Globus pallidus (tissue), 1 donor: ENCODE results near the gene SOX3.

Experiments
- DNase-seq: peaks from one replicate; pipeline ENCODE4 v3.0.0-alpha.2; 2015; ENCODE audit warnings: low spot score

SOX3 gene

GRCh38 chrX:140495739-140496138, 9.1 kb downstream of the SOX3 start:
- no peak for DNase-seq

GRCh38 chrX:140492066-140492994, 12.5 kb downstream of the SOX3 start:
- DNase-seq = no peak

- no peak for DNase-seq
Observed at GRCh38 chrX:140480765-140481164, 24.1 kb downstream of the SOX3 start.

GRCh38 chrX:140477987-140478386, 26.9 kb downstream of the SOX3 start:
- no peak for DNase-seq

- no peak for DNase-seq
Observed at GRCh38 chrX:140475025-140475424, 29.8 kb downstream of the SOX3 start.

- DNase-seq = no peak
Observed at GRCh38 chrX:140467211-140467610, 37.7 kb downstream of the SOX3 start.
